Nephron progenitor cell (in vitro differentiated cells): ENCODE results near the gene P2RY13.

ENCODE experiments used
- DNase-seq: peaks from one replicate; pipeline ENCODE4 v3.0.0; 2021
- H3K27ac Mint-ChIP-seq: 2 replicates; pipeline ENCODE4 v1.8.0; 2021; ENCODE audit warnings: mild to moderate bottlenecking, moderate library complexity, mixed read lengths
- H3K27me3 Mint-ChIP-seq: 2 replicates; pipeline ENCODE4 v1.8.0; 2021; ENCODE audit warnings: mild to moderate bottlenecking, low read depth, mixed read lengths; ENCODE audit not compliant: poor library complexity
- H3K36me3 Mint-ChIP-seq: 2 replicates; pipeline ENCODE4 v1.8.0; 2021; ENCODE audit warnings: low read depth, mixed read lengths
- H3K4me1 Mint-ChIP-seq: 2 replicates; pipeline ENCODE4 v1.8.0; 2021; ENCODE audit warnings: mixed read lengths
- H3K4me3 Mint-ChIP-seq: 2 replicates; pipeline ENCODE4 v1.8.0; 2021; ENCODE audit warnings: mild to moderate bottlenecking, moderate library complexity, mixed read lengths
- H3K9me3 Mint-ChIP-seq: 2 replicates; pipeline ENCODE4 v1.8.0; 2021; ENCODE audit warnings: mild to moderate bottlenecking, moderate library complexity, mixed read lengths
- CTCF ChIP-seq: fragments of 200-600 bp; sonication (generic); IDR thresholded peaks from 2 replicates; pipeline ENCODE4 v1.5.0; 2021; ENCODE audit warnings: antibody characterized with exemption

Gene P2RY13

GRCh38 chr3:151314593-151314992, 14.8 kb downstream of the P2RY13 start:
- no peaks in the 10 kb centered on the region for H3K9me3 Mint-ChIP-seq
- no peak for TF ChIP-seq CTCF
- H3K4me3 Mint-ChIP-seq: no peak overlapping the region
- H3K27ac Mint-ChIP-seq: no peak overlapping the region
- no peak for DNase-seq
- H3K4me1 Mint-ChIP-seq: no peaks in the 10 kb centered on the region
- no peaks in the 10 kb centered on the region for H3K36me3 Mint-ChIP-seq
- no peaks in the 10 kb centered on the region for H3K27me3 Mint-ChIP-seq

DNA sequence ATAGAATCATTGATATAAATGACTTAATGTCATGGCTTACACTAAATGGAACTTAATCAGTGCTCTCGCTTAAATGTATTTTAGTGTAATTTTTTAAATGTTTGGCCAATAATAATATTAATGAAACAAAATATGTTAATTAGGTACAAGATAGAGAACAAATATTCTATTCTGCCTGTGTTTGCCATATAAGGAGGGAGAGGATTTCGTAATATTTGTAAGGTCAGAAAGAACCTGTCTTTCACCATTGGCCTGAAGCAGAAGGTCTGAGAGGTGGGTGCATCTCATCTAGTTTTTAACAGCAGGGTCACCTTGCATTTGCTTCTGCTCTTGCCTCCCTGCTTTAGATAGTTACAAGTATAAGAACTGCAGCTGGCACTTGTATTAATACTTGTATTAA, 15.2 kb downstream of the P2RY13 start:
- Mint-ChIP-seq H3K36me3 (no peaks in the 10 kb centered on the region), H3K27ac (no peak overlapping the region), H3K4me1 (no peaks in the 10 kb centered on the region), H3K4me3 (no peak overlapping the region), H3K9me3 (no peaks in the 10 kb centered on the region), H3K27me3 (no peaks in the 10 kb centered on the region)
- DNase-seq: no peak
- TF ChIP-seq CTCF: no peak

DNA sequence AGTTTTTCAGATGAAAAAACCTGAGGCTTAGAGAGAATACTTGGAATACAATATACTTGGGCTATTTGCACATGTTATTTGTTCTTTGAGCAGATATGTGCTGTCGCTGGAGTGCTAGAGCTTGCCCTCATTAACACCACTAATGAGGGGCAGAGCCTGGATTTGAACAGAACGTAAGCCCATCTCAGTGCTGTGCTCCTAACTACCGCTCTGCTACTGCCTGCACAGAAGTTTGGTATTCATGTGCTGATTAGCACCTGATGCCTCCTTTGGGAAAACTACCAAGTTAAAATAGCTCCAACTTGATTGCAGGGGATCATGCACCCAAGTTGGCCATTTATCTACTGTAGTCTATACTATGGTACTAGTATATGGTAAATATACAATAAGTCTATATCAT, 16.4 kb downstream of the P2RY13 start:
- Mint-ChIP-seq H3K27ac (no peak overlapping the region), H3K9me3 (no peaks in the 10 kb centered on the region), H3K4me3 (no peak overlapping the region), H3K36me3 (no peaks in the 10 kb centered on the region), H3K4me1 (no peaks in the 10 kb centered on the region), H3K27me3 (no peaks in the 10 kb centered on the region)
- no peak for TF ChIP-seq CTCF
- DNase-seq: no peak

DNA sequence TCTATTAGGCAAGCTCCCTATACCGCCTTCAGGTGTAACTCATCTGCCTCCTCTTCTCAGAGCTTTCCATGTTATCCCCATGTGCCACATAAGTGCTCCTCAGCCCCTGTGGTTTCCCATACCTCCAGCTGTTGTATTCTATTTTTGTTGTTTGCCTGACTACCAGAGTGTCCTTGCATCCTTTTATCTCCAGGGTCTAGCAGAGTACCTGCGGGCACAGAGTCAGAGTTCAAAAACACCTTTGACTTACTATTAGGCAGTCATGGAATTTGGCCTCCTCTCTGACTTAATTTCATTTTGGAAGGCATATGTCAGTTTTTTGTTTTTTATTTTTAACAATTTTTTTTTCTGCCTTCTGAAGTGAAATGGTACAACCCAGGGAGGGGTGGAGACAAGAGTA, 19.8 kb downstream of the P2RY13 start:
- H3K27me3 Mint-ChIP-seq: peaks cover 5% of the 10 kb centered on the region
- H3K36me3 Mint-ChIP-seq: no peaks in the 10 kb centered on the region
- no peak for DNase-seq
- no peak overlapping the region for H3K4me3 Mint-ChIP-seq
- H3K4me1 Mint-ChIP-seq: peaks cover 16% of the 10 kb centered on the region
- no peak for TF ChIP-seq CTCF
- no peaks in the 10 kb centered on the region for H3K9me3 Mint-ChIP-seq
- no peak overlapping the region for H3K27ac Mint-ChIP-seq

DNA sequence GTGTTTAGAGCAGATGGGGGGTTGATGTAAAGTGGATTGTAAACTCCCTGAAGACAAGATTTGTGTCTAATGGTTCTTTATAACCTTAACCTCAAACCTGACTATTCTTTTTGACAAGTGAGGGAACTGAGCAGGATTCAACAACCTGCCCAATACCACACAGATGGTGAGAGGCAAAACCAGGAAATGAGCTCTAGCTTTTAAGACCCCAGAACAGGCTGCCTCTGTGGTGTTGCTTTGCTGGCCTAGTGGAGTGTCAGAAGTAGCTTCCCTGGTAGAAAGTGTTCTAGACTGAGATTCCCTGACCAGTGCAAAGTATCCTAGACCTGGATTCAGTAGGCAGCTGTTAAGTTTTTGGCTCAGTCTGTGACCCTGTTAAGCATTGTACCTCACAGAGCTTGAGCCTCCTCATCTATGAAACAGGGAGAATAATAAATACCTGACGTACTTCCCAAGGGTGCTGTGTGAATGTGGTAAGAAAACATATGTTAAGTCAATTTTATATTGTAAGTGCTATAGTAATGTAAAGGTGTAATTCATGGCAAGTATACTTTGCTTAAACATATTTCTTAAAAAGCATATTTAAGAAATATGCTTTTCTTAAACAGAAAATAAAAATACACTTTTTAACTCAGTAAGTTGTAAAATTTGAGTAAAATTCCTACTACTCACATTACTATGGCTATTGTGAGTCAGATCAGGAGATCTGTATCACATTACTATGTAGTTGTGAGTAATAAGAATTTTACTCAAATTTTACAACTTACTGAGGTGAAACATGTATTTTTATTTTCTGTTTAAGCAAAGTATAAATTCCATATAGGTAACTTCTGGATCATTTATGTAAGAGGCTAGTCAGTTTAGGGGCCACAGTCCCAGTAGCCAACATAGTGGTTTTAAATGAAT, 21.5 kb downstream of the P2RY13 start:
- H3K36me3 Mint-ChIP-seq: peaks cover 3% of the 10 kb centered on the region
- H3K4me3 Mint-ChIP-seq: no peak overlapping the region
- DNase-seq: no peak
- H3K27ac Mint-ChIP-seq: no peak overlapping the region
- peaks cover 29% of the 10 kb centered on the region for H3K4me1 Mint-ChIP-seq
- H3K27me3 Mint-ChIP-seq: peaks cover 5% of the 10 kb centered on the region
- no peaks in the 10 kb centered on the region for H3K9me3 Mint-ChIP-seq
- TF ChIP-seq CTCF: no peak

GRCh38 chr3:151307131-151307530, 22.2 kb downstream of the P2RY13 start:
- no peak for DNase-seq
- no peak overlapping the region for H3K4me3 Mint-ChIP-seq
- TF ChIP-seq CTCF: no peak
- H3K27ac Mint-ChIP-seq: no peak overlapping the region
- H3K9me3 Mint-ChIP-seq: no peaks in the 10 kb centered on the region
- peaks cover 5% of the 10 kb centered on the region for H3K27me3 Mint-ChIP-seq
- peaks cover 29% of the 10 kb centered on the region for H3K4me1 Mint-ChIP-seq
- peaks cover 5% of the 10 kb centered on the region for H3K36me3 Mint-ChIP-seq
